GM12864 (cell line): Measurements from ENCODE around the gene ZDHHC4.

Experiments
- DNase-seq: peaks from one replicate; pipeline ENCODE4 v3.0.0-alpha.2; 2011; ENCODE audit warnings: low read depth
- H3K4me3 ChIP-seq: 2 replicates; pipeline ENCODE4 v1.5.1; 2011; ENCODE audit warnings: mild to moderate bottlenecking, low read depth, low read length, control low read depth
- TF ChIP-seq, protein P1 (sequence below): IDR thresholded peaks from 2 replicates; pipeline ENCODE4 v1.5.1; 2011; ENCODE audit warnings: low read depth, mild to moderate bottlenecking, moderate library complexity, low read length, control low read depth, inconsistent platforms; ENCODE audit errors: missing control alignments

The ZDHHC4 gene

DNA sequence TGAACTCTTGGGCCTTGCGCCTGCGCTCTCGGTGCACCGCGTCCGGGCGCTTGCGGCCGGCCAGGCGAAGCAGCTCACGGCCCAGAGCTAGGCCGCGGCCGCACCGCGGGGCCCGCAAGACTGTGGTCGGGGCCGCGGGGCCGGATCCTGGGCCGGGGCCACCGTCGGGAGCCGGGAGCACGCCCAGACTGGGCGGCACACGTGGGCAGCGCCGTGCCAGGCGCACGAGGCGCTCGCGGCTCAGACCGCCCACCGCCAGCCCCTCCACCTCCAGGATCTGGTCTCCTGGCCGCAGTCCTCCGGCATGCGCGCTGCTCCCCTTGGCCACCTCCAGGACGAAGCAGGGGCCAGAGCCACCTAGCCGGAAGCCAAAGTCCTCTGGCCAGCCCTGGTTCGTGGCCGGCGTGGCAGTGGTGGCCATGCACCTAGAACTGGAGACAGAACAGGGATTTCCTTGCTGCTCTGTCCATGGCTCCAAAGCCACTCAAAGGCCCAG lies 26.2 kb upstream of the ZDHHC4 start, which contains the start of gene GRID2IP:
Gene GRID2IP (minus strand): TSS at position 446 of the 496 bp plus-strand sequence. CDS start 25 bp downstream, at position 421.
- TF ChIP-seq, protein P1, sequence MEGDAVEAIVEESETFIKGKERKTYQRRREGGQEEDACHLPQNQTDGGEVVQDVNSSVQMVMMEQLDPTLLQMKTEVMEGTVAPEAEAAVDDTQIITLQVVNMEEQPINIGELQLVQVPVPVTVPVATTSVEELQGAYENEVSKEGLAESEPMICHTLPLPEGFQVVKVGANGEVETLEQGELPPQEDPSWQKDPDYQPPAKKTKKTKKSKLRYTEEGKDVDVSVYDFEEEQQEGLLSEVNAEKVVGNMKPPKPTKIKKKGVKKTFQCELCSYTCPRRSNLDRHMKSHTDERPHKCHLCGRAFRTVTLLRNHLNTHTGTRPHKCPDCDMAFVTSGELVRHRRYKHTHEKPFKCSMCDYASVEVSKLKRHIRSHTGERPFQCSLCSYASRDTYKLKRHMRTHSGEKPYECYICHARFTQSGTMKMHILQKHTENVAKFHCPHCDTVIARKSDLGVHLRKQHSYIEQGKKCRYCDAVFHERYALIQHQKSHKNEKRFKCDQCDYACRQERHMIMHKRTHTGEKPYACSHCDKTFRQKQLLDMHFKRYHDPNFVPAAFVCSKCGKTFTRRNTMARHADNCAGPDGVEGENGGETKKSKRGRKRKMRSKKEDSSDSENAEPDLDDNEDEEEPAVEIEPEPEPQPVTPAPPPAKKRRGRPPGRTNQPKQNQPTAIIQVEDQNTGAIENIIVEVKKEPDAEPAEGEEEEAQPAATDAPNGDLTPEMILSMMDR, result no peak
- no peak within 1 kb of the TSS for H3K4me3 ChIP-seq
- DNase-seq, result no peak

- DNase-seq, result no peak
- TF ChIP-seq, protein P1, result no peak
- no peak overlapping the region for H3K4me3 ChIP-seq
Measured at GRCh38 chr7:6553448-6554044, 23.7 kb upstream of the ZDHHC4 start.

DNA sequence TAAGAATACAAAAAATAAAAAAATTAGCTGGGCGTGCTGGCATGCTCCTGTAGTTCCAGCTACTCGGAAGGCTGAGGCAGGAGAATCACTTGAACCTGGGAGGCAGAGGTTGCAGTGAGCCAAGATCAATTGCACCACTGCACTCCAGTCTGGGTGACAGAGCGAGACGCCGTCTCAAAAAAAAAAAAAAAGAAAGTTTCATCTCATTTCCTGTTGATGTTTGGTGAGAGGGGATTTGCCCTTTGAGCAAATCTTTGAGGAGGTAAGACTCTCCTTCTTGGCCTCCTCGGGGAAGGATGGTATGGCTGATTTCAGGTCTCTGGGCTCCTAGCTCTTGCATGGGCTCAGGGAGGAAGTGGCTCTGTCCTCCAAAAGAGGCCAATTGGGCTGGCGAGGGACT lies 22.4 kb upstream of the ZDHHC4 start:
- TF ChIP-seq, protein P1, result no peak
- no peak for DNase-seq

GRCh38 chr7:6556196-6556595 lies 21.1 kb upstream of the ZDHHC4 start:
- DNase-seq, result no peak
- TF ChIP-seq, protein P1, result peak; percentile 55
- no peak overlapping the region for H3K4me3 ChIP-seq

More for the DNA sequence above, 22.4 kb upstream of the ZDHHC4 start:
- no peak overlapping the region for H3K4me3 ChIP-seq

DNA sequence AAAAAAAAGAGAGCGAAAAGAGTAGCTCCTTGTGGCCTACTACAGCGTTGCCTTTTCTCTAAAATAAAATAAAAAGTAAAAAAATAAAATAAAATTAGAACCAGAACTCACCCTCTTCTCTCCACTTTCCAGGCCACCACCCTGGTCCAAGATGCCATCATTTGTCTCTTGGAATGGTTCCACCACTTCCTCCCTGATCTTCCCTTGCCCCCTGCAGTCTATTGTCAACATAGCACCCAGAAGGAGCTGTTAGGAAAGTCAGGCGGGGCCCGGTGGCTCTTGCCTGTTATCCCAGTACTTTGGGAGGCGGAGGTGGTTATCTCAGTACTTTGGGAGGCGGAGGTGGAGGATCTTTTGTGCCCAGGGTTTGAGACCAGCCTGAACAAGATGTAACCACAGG lies 18.4 kb upstream of the ZDHHC4 start:
- H3K4me3 ChIP-seq, result no peak overlapping the region
- no peak for DNase-seq
- TF ChIP-seq, protein P1, result peak; percentile 54

GRCh38 chr7:6559896-6560295 lies 17.4 kb upstream of the ZDHHC4 start:
- H3K4me3 ChIP-seq, result no peak overlapping the region
- no peak for DNase-seq
- TF ChIP-seq, protein P1, result no peak

DNA sequence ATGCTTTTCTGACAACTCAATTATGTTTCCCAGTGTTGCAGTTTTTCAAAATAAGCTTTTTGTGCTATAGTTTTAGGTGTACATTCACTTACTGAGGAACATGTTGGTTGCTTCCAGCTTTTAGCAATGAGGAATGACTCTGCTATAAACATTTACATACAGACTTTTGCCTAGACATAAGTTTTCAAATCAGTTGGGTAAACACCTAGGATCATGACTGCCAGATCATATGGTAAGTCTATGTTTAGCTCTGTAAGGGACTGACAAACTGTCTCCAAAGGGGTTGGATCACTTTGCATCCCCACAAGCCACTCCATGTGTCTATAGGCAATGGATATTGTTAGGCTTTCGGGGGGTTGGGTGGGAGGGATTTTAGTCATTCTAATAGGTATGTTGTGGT lies 15.1 kb upstream of the ZDHHC4 start:
- no peak for DNase-seq
- TF ChIP-seq, protein P1, result no peak

More for the DNA sequence above, 15.1 kb upstream of the ZDHHC4 start:
- no peak overlapping the region for H3K4me3 ChIP-seq
